ENCODE measurements around the gene TMEM132D. TPM values are rescaled to one million over a fixed set of nuclear protein-coding genes. Genes with fewer than 3 reads are reported as not detected.

Gene TMEM132D
- total and polyA plus RNA-seq, 2 of the 4 experiments (the other 2 are of a cell fraction) = not detected

GRCh38 chr12:129592449-129592848, 311.4 kb downstream of the TMEM132D start:
- Histone ChIP-seq H2BK120ac (ENCODE audit: low read depth, low read length) (no peak overlapping the region), H2BK5ac (ENCODE audit: low read depth, low read length, poor library complexity, severe bottlenecking) (no peak overlapping the region), H4K20me1 (ENCODE audit: insufficient read depth, low read length) (no peaks in the 10 kb centered on the region), H3K9ac (ENCODE audit: low read depth, low read length) (no peak overlapping the region), H3K23ac (ENCODE audit: low read depth, low read length) (no peak overlapping the region), H3K27ac (ENCODE audit: insufficient read depth, low read length) (no peak overlapping the region), H2BK15ac (ENCODE audit: low read depth, low read length) (no peak overlapping the region), H3K56ac (ENCODE audit: extremely low read depth, insufficient read depth, low read length) (no peak overlapping the region), H3K79me1 (ENCODE audit: low read depth in 1 of 2, low read length in 2 of 2) (no peaks in the 10 kb centered on the region), H2AFZ (replicated peaks; ENCODE audit: low read length, poor library complexity) (no peak overlapping the region), H3K27me3 (ENCODE audit: control insufficient read depth, insufficient read depth, low read length) (no peaks in the 10 kb centered on the region), H2AK5ac (ENCODE audit: low read depth, low read length) (no peak overlapping the region), H4K8ac (ENCODE audit: low read depth in 2 of 2, low read length in 2 of 2) (no peak overlapping the region), H3K4ac (ENCODE audit: low read depth, low read length) (no peak overlapping the region), H3K9me1 (ENCODE audit: insufficient read depth, low read length) (no peaks in the 10 kb centered on the region), H3K36me3 (ENCODE audit: control insufficient read depth, insufficient read depth, low read length) (no peaks in the 10 kb centered on the region), H4K91ac (ENCODE audit: insufficient read depth, low read depth, low read length) (no peak overlapping the region), H3K4me3 (ENCODE audit: insufficient read depth, low read depth, low read length) (no peak overlapping the region), H3K4me2 (ENCODE audit: low read depth, low read length) (no peak overlapping the region), H2BK20ac (ENCODE audit: low read depth, low read length) (no peak overlapping the region), H3K9me3 (ENCODE audit: control insufficient read depth, insufficient read depth, low read length) (peaks cover 14% of the 10 kb centered on the region), H3K4me1 (ENCODE audit: control insufficient read depth, insufficient read depth, low read length) (no peaks in the 10 kb centered on the region), H3K14ac (replicated peaks; ENCODE audit: low read depth, low read length) (no peak overlapping the region), H4K5ac (ENCODE audit: low read depth, low read length) (no peak overlapping the region), H3K18ac (ENCODE audit: low read depth, low read length) (no peak overlapping the region), H2AK9ac (replicated peaks; ENCODE audit: low read depth, low read length, poor library complexity) (no peak overlapping the region)
- CTCF ChIA-PET = no interaction called here
- TF ChIP-seq RFX5 (IDR thresholded peaks at IDR 0.05; ENCODE audit: low read depth, low read length) (no peak), MAFK (IDR thresholded peaks at IDR 0.05; ENCODE audit: low read depth, low read length) (no peak), POLR2A (IDR thresholded peaks at IDR 0.05; ENCODE audit: low read depth, low read length) (no peak), NFE2L2 (IDR thresholded peaks at IDR 0.05; ENCODE audit: low read depth, low read length) (no peak), ELK1 (IDR thresholded peaks at IDR 0.05; ENCODE audit: borderline replicate concordance, low read depth, low read length) (no peak), BHLHE40 (IDR thresholded peaks at IDR 0.05; ENCODE audit: low read depth, low read length) (no peak), USF2 (IDR thresholded peaks at IDR 0.05; ENCODE audit: low read depth, low read length) (no peak), RCOR1 (IDR thresholded peaks at IDR 0.05; ENCODE audit: insufficient replicate concordance, low read length) (no peak), FOS (IDR thresholded peaks at IDR 0.05; ENCODE audit: low read depth, low read length) (no peak), MAZ (IDR thresholded peaks at IDR 0.05; ENCODE audit: borderline replicate concordance, low read depth, low read length) (no peak), CTCF (conservative IDR thresholded peaks at IDR 0.05; ENCODE audit: low read depth, low read length) (no peak), MXI1 (IDR thresholded peaks at IDR 0.05; ENCODE audit: borderline replicate concordance, low read depth, low read length) (no peak), CEBPB (IDR thresholded peaks at IDR 0.05; ENCODE audit: low read depth, low read length) (no peak), RAD21 (IDR thresholded peaks at IDR 0.05; ENCODE audit: low read length) (no peak), SMC3 (IDR thresholded peaks at IDR 0.05; ENCODE audit: low read depth, low read length) (no peak), CHD1 (IDR thresholded peaks at IDR 0.05; ENCODE audit: low read depth, low read length) (no peak)
- ATAC-seq (ENCODE audit: low read depth) (no peak), DNase-seq (no peak)
- 20% methylated on average over 2 of the region's 2 CpGs; no CpG with 5 or more reads in 1 of the 2 experiments for WGBS, 2 experiments (ENCODE audit: extremely low coverage in 2 of 2, insufficient read length in 1 of 2)
- POLR2A ChIA-PET (ENCODE audit: unreplicated experiment) = no interaction called here
- intact Hi-C loops (cut with micrococcal nuclease) (no loop called here), dilution Hi-C loops (cut with HindIII; ENCODE audit: low sequenced_read_pairs, unreplicated experiment) (no loop called here), in situ Hi-C loops (cut with MboI; ENCODE audit: low sequenced_read_pairs) (no loop called here)
- BruUV-seq (replicated peaks) = no TSS peak
